ENCODE data around the gene RACK1. TPM values are rescaled to one million over a fixed set of nuclear protein-coding genes. Genes with fewer than 3 reads are reported as not detected.

The RACK1 gene
- total and polyA plus RNA-seq, 2 donors (not counting 3 experiments of a cell fraction or from before 2014, with no cell fraction given) = 1,910 to 5,629 TPM

DNA sequence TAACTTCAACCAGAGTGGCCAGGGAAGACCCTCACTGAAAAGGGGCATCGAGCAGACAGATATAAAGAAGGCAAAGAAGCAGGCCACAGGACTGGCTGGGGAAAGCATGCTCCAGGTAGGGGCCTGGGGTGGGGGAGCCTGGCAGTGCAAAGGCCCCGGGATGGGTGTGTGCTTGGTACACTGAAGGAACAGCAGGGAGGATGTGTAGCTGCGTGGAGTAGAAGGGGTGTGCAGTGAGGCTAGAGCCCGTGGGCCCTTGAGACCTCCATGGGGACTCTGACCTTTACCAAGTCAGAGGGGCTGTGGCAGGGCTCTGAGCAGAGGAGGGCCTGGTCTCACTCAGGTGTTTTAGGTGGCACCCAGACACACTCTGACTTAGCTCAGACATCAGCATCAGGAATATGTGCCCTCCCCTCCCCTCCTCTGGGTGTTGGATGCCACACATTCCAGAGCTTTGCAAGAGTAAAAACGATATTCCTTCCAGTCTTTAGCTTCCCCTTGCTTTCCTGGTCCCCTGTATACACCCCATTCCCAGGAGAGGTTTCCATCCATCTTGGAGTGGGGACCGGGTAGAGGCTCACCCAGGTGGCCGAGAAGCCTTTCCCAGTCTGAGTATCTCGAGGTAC, 46.3 kb downstream of the RACK1 start:
- dilution Hi-C loops (cut with MboI; ENCODE audit: extremely low pct_ligation_motif_present, low sequenced_read_pairs) (no loop called here), intact Hi-C loops (cut with micrococcal nuclease) (no loop called here)
- Histone ChIP-seq H3K27ac (ENCODE audit: insufficient read depth, low read depth, low read length) (no peak overlapping the region), H3K9ac (replicated peaks; ENCODE audit: extremely low read depth, insufficient read depth, low read length) (no peak overlapping the region), H2AFZ (ENCODE audit: low read depth, low read length) (no peak overlapping the region), H3K4me2 (ENCODE audit: insufficient read depth, low read length) (no peak overlapping the region), H4K20me1 (replicated peaks; ENCODE audit: control insufficient read depth, extremely low read depth, insufficient read depth, low read length) (no peaks in the 10 kb centered on the region), H3K9me1 (replicated peaks; ENCODE audit: control insufficient read depth, extremely low read depth, insufficient read depth, low read length) (no peaks in the 10 kb centered on the region), H3K4me3 (replicated peaks in 1 of 3; ENCODE audit: insufficient read depth in 1 of 3, low read depth in 1 of 3, low read length in 3 of 3) (no peak overlapping the region), H3K79me2 (ENCODE audit: control insufficient read depth, insufficient read depth, low read length) (no peaks in the 10 kb centered on the region), H3K36me3 (ENCODE audit: control insufficient read depth in 2 of 2, extremely low read depth in 1 of 2, insufficient read depth in 2 of 2, low read length in 2 of 2) (no peaks in the 10 kb centered on the region), H3K4me1 (ENCODE audit: control insufficient read depth, extremely low read depth, insufficient read depth, low read length) (peaks cover 4% of the 10 kb centered on the region), H3K27me3 (ENCODE audit: control insufficient read depth in 2 of 2, insufficient read depth in 2 of 2, low read length in 2 of 2) (no peaks in the 10 kb centered on the region), H3K9me3 (replicated peaks; ENCODE audit: control insufficient read depth, insufficient read depth, low read length) (no peaks in the 10 kb centered on the region)
- CTCF ChIA-PET = no interaction called here
- no peak for FAIRE-seq
- POLR2A ChIA-PET = no interaction called here
- BruUV-seq (replicated peaks) = no TSS peak
- TF ChIP-seq GATA2 (IDR thresholded peaks at IDR 0.05; ENCODE audit: insufficient read depth, insufficient read length, low read depth, low read length) (no peak), POLR2AphosphoS5 (IDR thresholded peaks at IDR 0.05; ENCODE audit: insufficient read depth, low read depth, low read length) (no peak), JUN (IDR thresholded peaks at IDR 0.05; ENCODE audit: borderline replicate concordance, insufficient read depth, insufficient read length, low read depth) (no peak), POLR2A (IDR thresholded peaks at IDR 0.05; ENCODE audit: low read depth, low read length) (no peak), MYC (IDR thresholded peaks at IDR 0.05; ENCODE audit: low read depth, low read length) (no peak), FOS (IDR thresholded peaks at IDR 0.05; ENCODE audit: borderline replicate concordance, insufficient read depth, low read length) (no peak), EZH2 (IDR thresholded peaks at IDR 0.05; ENCODE audit: borderline replicate concordance, low read depth, low read length, severe bottlenecking) (no peak)
- TF ChIP-seq, protein P1, sequence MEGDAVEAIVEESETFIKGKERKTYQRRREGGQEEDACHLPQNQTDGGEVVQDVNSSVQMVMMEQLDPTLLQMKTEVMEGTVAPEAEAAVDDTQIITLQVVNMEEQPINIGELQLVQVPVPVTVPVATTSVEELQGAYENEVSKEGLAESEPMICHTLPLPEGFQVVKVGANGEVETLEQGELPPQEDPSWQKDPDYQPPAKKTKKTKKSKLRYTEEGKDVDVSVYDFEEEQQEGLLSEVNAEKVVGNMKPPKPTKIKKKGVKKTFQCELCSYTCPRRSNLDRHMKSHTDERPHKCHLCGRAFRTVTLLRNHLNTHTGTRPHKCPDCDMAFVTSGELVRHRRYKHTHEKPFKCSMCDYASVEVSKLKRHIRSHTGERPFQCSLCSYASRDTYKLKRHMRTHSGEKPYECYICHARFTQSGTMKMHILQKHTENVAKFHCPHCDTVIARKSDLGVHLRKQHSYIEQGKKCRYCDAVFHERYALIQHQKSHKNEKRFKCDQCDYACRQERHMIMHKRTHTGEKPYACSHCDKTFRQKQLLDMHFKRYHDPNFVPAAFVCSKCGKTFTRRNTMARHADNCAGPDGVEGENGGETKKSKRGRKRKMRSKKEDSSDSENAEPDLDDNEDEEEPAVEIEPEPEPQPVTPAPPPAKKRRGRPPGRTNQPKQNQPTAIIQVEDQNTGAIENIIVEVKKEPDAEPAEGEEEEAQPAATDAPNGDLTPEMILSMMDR (IDR thresholded peaks at IDR 0.05; ENCODE audit: extremely low read depth in 1 of 2, insufficient read depth in 1 of 2, low read depth in 1 of 2, low read length in 2 of 2) = no peak
- TF ChIP-seq, protein P2, sequence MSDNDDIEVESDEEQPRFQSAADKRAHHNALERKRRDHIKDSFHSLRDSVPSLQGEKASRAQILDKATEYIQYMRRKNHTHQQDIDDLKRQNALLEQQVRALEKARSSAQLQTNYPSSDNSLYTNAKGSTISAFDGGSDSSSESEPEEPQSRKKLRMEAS (IDR thresholded peaks at IDR 0.05; ENCODE audit: insufficient read depth, insufficient read length) = no peak
- no peak for DNase-seq (ENCODE audit: low read depth, low spot score)

Data from endothelial cell of umbilical vein (primary cell).